ENCODE data around the gene ZBTB7B. TPM values are rescaled to one million over a fixed set of nuclear protein-coding genes. Genes with fewer than 3 reads are reported as not detected.

Gene ZBTB7B
- total RNA-seq, 4 donors from 2014 or later: 101 to 220 (median 113) TPM

DNA sequence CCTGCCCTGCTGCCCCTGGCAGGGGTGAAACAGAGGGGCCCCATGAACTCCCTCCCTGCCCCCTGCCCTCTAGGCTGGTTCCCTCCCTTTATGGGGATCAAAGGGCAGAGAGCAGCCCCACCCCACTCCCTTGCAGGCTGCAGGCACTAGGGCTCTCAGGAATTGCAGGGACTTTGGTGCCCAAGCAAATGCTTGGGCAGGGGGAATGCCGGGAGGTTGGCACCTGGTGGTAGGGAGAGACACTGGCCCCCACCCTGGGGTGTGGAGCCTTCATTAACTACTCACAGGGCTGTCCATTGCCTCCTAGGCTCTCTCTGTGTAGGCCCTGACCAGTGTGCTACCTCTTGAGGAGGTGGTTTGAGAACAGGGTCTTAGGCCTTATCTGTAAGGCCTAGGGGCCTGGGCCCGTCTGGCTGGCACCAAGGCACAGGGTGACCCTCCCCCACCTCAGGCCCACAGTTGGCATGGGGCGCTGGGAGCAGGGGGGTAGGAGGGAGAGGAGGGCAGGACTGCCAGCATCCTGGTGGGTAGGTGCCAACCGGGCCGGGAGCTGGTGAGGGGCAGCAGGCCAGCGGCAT, 4.7 kb downstream of the ZBTB7B start:
- intact Hi-C loops (cut with DNase I): no loop called here
- H3K9me3 ChIP-seq: no peaks in the 10 kb centered on the region
- WGBS, 2 donors: 30 to 70% methylated on average over 2 of the region's 6 CpGs
- TF ChIP-seq, protein P1, sequence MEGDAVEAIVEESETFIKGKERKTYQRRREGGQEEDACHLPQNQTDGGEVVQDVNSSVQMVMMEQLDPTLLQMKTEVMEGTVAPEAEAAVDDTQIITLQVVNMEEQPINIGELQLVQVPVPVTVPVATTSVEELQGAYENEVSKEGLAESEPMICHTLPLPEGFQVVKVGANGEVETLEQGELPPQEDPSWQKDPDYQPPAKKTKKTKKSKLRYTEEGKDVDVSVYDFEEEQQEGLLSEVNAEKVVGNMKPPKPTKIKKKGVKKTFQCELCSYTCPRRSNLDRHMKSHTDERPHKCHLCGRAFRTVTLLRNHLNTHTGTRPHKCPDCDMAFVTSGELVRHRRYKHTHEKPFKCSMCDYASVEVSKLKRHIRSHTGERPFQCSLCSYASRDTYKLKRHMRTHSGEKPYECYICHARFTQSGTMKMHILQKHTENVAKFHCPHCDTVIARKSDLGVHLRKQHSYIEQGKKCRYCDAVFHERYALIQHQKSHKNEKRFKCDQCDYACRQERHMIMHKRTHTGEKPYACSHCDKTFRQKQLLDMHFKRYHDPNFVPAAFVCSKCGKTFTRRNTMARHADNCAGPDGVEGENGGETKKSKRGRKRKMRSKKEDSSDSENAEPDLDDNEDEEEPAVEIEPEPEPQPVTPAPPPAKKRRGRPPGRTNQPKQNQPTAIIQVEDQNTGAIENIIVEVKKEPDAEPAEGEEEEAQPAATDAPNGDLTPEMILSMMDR (IDR thresholded peaks at IDR 0.05): no peak
- TF ChIP-seq POLR2A (IDR thresholded peaks at IDR 0.05): no peak
- peaks cover 0 to 19% (median 5%) of the 10 kb centered on the region in 3 donors for H3K36me3 ChIP-seq
- no peaks in the 10 kb centered on the region for H3K27me3 ChIP-seq
- no peak for DNase-seq
- H3K27ac ChIP-seq: peak overlapping the region; percentile 97 to 99 (median 98)
- H3K4me1 ChIP-seq: peaks cover 60 to 88% (median 72%) of the 10 kb centered on the region in 3 donors
- peak overlapping the region; percentile 50 to 96 (median 64) for H3K4me3 ChIP-seq

DNA sequence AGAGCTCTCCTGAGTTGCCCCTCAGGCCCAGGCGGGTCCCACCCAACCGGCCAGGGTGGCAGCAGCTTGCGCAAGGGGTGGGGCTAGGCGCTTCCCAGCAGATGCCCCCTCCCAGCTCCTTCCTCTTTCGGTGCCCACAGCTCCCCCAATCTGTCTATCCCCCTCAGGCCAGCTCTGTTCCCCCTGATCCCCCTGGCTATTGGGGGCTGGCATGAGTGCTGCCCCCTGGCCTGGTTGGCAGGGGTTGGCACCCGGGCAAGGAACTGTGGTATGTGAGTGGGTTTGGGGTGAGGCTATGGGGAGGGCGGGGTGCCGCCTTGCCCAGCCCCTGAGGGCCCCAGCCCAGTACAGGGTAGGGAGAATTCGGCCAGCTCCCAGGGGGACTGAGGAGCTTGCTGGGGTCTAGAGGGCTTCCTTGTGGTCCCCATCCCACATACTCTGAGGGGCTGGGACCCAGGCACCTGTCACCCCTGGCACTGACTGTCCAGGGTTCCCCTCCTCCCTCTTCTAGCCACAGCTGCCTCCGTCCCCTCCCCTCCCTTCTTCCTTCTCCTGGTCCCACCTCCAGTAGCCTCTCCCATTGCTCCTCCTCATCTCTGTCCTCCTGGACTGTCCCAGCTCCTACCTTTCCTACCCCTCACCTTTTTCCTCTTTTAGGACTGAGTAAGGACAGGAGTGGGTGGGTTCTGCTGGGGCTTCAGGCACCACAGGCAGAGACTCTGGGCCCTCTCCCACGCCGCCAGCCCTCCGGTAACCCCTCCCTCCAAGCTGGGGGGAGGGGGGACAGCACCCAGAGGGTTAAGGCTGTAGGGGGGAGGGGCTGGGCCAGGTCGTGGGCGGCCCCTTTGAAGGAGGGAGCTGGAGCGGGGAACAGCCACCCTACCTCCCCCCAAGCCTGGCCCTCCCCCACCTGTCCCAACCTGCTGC, 5.7 kb downstream of the ZBTB7B start:
- H3K4me3 ChIP-seq: peak overlapping the region; percentile 50 to 96 (median 64)
- intact Hi-C loops (cut with DNase I): no loop called here

DNA sequence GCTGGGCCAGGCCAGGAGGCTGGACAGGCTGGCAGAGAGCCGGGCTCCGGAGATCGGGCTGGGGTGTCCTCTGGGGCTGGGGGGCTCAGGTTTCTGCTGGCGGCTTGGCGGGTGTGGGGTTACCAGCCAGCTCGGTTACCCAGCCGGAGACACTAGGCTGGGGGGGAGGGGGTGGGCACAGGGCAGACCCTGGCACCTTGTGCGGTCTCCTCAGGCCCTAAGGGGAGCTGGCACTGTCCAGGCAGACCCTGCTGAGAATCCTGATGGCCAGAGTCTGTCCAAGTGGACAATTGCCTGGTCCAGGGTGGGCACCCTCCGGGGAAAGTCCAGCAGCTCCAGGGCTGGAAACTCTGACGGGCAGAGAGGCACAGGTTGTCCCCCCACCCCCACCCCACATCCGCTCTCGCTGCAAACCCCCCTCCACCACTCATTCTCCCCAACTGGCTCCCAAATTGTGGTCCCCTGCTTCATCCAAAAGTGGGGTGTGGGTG, 6.7 kb downstream of the ZBTB7B start:
- peaks cover 77 to 100% (median 84%) of the 10 kb centered on the region in 3 donors for H3K4me1 ChIP-seq
- peak overlapping the region; percentile 97 to 99 (median 98) for H3K27ac ChIP-seq
- H3K36me3 ChIP-seq: peaks cover 2 to 33% (median 10%) of the 10 kb centered on the region in 3 donors
- WGBS, 2 donors: 59% methylated on average over 5 of the region's 12 CpGs; no CpG with 5 or more reads in 1 of the 2 donors
- no peaks in the 10 kb centered on the region for H3K9me3 ChIP-seq
- intact Hi-C loops (cut with DNase I): no loop called here
- TF ChIP-seq, protein P1 (IDR thresholded peaks at IDR 0.05): no peak
- TF ChIP-seq POLR2A (IDR thresholded peaks at IDR 0.05): no peak
- no peaks in the 10 kb centered on the region for H3K27me3 ChIP-seq
- peak overlapping the region; percentile 50 to 96 (median 64) for H3K4me3 ChIP-seq
- no peak for DNase-seq

More for the DNA sequence above, 5.7 kb downstream of the ZBTB7B start:
- Histone ChIP-seq H3K4me1 (peaks cover 70 to 98% (median 81%) of the 10 kb centered on the region in 3 donors), H3K9me3 (no peaks in the 10 kb centered on the region), H3K27me3 (no peaks in the 10 kb centered on the region), H3K36me3 (peaks cover 0 to 23% (median 5%) of the 10 kb centered on the region in 3 donors), H3K27ac (peak overlapping the region; percentile 97 to 99 (median 98))
- DNase-seq: no peak
- TF ChIP-seq, protein P1 (IDR thresholded peaks at IDR 0.05): no peak
- peak in 1 of 4 donors; percentile 29 for TF ChIP-seq POLR2A (IDR thresholded peaks at IDR 0.05)
- 20 to 25% methylated on average over 3 to 10 of the region's 16 CpGs for WGBS, 2 donors

DNA sequence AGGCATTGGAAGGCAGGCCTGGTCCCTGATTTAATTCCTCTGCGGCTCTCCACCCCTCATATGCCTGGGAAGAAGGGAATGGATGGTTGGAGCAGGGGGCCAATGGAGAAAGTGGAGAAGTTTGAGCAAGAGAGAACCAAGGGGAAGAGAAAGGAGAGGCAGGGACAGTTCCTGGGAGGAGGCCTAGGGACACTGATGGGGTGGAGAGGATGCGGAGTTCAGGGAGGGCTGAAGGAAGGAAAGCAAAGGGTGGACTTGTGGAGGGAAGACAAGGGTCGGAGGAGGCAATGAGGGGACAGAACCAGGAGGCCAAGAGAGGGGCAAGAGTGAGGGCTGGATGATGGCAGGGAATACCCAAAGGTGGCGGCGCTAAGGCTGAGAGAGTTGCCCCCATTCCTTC, 7.1 kb downstream of the ZBTB7B start:
- peaks cover 77 to 100% (median 84%) of the 10 kb centered on the region in 3 donors for H3K4me1 ChIP-seq
- H3K27ac ChIP-seq: peak overlapping the region; percentile 97 to 99 (median 98)
- peak overlapping the region; percentile 50 to 96 (median 64) for H3K4me3 ChIP-seq
- 70 to 76% methylated on average over 4 to 5 of the region's 5 CpGs for WGBS, 2 donors
- no peaks in the 10 kb centered on the region for H3K9me3 ChIP-seq
- intact Hi-C loops (cut with DNase I): no loop called here
- H3K27me3 ChIP-seq: no peaks in the 10 kb centered on the region
- TF ChIP-seq, protein P1 (IDR thresholded peaks at IDR 0.05): no peak
- H3K36me3 ChIP-seq: peaks cover 7 to 38% (median 15%) of the 10 kb centered on the region in 3 donors
- DNase-seq: no peak

Data from esophagus squamous epithelium (tissue), 5 donors.